Esophagus muscularis mucosa (tissue), 3 donors: ENCODE measurements around the gene E2F4.

ENCODE experiments used
- POLR2A ChIP-seq: fragments of 450-650 bp; IDR thresholded peaks from one replicate; pipeline ENCODE4 v1.6.1; 2017; ENCODE audit warnings: antibody characterized with exemption, moderate library complexity, mild to moderate bottlenecking, low read depth
- POLR2AphosphoS5 ChIP-seq, 2 donors: sonication (generic); formaldehyde crosslinking; IDR thresholded peaks; one replicate each; pipeline ENCODE4 v1.6.1; 2017; ENCODE audit warnings: antibody characterized with exemption in 2 of 2
- TF ChIP-seq, protein P1 (sequence below), 3 experiments: fragments of 200-600 bp in 2 of 3; fragments of 450-650 bp in 1 of 3; sonication (generic) in 2 of 3; IDR thresholded peaks; one replicate each; pipeline ENCODE4 v1.5.1; 2017 to 2019; ENCODE audit warnings: antibody characterized with exemption in 3 of 3, mild to moderate bottlenecking in 2 of 3, moderate library complexity in 1 of 3

DNA sequence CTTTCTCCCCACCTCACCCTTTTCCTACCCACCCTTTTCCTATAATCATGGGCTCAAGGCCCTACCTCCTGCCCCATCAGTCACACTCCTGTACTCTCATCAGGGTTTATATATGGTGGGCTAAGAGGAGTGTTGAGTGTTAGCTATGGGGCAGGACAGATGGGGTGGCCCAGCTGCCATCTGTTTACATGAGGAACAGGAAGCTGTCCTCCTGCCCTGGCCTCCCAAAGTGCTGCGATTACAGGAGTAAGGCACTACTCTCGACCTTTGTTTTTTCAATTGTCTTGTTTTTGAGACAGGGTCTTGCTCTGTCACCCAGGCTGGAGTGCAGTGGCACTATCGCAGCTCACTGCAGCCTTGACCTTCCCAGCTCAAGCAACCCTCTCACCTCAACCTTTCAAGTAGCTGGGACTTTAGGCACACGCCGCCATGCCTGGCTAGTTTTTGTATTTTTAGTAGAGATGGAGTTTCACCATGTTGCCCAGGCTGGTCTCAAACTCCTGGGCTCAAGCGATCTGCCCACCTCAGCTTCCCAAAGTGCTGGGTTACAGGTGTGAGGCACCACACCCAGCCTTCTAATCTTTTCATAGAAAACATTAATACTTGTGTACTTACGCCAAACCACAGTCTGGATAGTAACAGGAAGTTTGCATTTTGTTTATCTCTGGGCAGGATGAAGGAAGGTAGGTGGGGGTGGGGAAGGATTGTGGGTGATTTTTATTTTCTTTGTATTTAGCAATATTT, 33.9 kb upstream of the E2F4 start:
- TF ChIP-seq POLR2A, result no peak
- TF ChIP-seq POLR2AphosphoS5 (IDR thresholded peaks at IDR 0.05), result no peak
- TF ChIP-seq, protein P1, sequence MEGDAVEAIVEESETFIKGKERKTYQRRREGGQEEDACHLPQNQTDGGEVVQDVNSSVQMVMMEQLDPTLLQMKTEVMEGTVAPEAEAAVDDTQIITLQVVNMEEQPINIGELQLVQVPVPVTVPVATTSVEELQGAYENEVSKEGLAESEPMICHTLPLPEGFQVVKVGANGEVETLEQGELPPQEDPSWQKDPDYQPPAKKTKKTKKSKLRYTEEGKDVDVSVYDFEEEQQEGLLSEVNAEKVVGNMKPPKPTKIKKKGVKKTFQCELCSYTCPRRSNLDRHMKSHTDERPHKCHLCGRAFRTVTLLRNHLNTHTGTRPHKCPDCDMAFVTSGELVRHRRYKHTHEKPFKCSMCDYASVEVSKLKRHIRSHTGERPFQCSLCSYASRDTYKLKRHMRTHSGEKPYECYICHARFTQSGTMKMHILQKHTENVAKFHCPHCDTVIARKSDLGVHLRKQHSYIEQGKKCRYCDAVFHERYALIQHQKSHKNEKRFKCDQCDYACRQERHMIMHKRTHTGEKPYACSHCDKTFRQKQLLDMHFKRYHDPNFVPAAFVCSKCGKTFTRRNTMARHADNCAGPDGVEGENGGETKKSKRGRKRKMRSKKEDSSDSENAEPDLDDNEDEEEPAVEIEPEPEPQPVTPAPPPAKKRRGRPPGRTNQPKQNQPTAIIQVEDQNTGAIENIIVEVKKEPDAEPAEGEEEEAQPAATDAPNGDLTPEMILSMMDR (IDR thresholded peaks at IDR 0.05), result no peak
